OCI-LY3 (cell line): ENCODE data around the gene HMG20A.

Experiments used
- CTCF ChIP-seq: fragments of 200-600, 300-600 bp; sonication (generic); IDR thresholded peaks from 2 replicates; pipeline ENCODE4 v1.5.1; 2014; ENCODE audit warnings: antibody characterized with exemption, low read length, low read depth
- EZH2phosphoT487 ChIP-seq: fragments of 200-600 bp; shearing (Covaris generic); IDR thresholded peaks from 2 replicates; pipeline ENCODE4 v1.6.1; 2018; ENCODE audit warnings: antibody characterized with exemption, mixed run types, low read depth

GRCh38 chr15:77476995-77477394, 56.3 kb downstream of the HMG20A start:
- TF ChIP-seq CTCF (no peak), EZH2phosphoT487 (no peak)
